ENCODE data around the gene ANXA5.

DNA sequence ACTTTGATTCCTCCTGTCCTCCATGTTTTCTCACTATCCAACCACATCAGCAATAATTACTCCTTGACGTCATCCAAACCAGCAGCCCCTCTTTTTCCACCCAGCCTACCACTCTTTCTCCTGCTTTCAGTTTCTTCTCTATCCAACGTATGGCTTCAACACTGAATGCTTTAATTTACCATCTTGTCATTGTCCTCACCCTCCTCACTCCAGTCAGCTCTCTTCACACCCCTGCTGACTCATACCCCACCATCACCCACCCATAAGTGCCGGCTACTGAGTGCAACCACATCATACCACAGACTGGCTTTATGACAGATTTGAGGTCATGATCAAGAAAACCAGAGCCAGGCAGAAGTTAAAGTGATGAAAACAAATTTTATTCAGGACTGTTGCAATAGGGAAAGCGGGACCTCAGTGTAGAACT, 9.8 kb upstream of the ANXA5 start:
- TF ChIP-seq, protein P1, sequence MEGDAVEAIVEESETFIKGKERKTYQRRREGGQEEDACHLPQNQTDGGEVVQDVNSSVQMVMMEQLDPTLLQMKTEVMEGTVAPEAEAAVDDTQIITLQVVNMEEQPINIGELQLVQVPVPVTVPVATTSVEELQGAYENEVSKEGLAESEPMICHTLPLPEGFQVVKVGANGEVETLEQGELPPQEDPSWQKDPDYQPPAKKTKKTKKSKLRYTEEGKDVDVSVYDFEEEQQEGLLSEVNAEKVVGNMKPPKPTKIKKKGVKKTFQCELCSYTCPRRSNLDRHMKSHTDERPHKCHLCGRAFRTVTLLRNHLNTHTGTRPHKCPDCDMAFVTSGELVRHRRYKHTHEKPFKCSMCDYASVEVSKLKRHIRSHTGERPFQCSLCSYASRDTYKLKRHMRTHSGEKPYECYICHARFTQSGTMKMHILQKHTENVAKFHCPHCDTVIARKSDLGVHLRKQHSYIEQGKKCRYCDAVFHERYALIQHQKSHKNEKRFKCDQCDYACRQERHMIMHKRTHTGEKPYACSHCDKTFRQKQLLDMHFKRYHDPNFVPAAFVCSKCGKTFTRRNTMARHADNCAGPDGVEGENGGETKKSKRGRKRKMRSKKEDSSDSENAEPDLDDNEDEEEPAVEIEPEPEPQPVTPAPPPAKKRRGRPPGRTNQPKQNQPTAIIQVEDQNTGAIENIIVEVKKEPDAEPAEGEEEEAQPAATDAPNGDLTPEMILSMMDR (IDR thresholded peaks at IDR 0.05; ENCODE audit: low read length), result no peak
- TF ChIP-seq EZH2 (optimal IDR thresholded peaks at IDR 0.05; ENCODE audit: low read depth, low read length) (no peak), EZH2phosphoT487 (IDR thresholded peaks at IDR 0.05; ENCODE audit: low read length) (no peak)

Measured in MM.1S (cell line).